ACHN (cell line): ENCODE results near the gene RIC8A.
"Not testable (repeated sequence)": the region's sequence is repeated elsewhere in the genome, so short reads cannot be mapped to it uniquely, and the experiment has no call there.

Experiments used
- DNase-seq: peaks from one replicate; pipeline ENCODE4 v3.0.0-alpha.2; 2015
- in situ Hi-C: cut with HindIII; loops from 2 replicates; pipeline ENCODE4 v1.10.0; 2017; ENCODE audit warnings: low sequenced_read_pairs, low pct_ligation_motif_present, low pct_unique_long_range_greater_than_20kb

Gene RIC8A

DNA sequence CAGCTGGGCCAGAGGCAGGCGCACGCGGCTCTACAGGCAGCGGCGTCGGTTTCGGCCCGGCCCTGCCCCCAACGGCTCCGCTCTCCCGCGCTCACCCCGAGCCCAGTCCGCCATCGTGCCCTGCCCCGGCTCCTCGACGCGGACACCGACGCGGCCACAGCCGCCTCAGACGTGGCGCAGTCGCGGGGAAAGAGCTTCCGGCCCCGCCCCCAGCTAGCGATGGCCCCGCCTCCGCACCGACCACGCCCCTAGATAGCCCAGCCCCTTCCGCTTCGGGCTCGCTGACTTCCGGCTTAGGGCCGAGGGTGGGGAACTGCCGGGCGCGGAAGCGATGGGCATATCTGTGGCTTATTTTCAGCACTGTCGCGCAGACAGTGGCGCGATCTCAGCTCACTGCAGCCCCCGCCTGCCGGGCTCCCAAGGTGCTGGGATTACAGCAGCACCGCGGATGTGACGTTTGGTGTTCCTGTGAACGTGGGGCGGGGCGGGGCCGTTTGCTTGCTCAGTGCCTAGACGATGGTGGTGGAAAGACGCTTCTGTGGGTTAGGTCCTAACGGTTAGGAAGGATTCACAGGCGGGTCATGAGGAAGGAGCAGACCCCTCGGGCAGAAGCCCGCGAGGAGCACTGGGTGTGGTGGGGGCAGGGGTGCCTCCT lies at the start of gene RIC8A, which contains the start of gene BET1L:
TSS of gene RIC8A (plus strand) at position 501 of the 655 bp plus-strand sequence. CDS start 1,147 bp downstream, outside the sequence.
TSS of gene BET1L (minus strand) at position 192 of the 655 bp plus-strand sequence. CDS start at position 114, 78 bp downstream.
- in situ Hi-C loops: no loop called here

DNA sequence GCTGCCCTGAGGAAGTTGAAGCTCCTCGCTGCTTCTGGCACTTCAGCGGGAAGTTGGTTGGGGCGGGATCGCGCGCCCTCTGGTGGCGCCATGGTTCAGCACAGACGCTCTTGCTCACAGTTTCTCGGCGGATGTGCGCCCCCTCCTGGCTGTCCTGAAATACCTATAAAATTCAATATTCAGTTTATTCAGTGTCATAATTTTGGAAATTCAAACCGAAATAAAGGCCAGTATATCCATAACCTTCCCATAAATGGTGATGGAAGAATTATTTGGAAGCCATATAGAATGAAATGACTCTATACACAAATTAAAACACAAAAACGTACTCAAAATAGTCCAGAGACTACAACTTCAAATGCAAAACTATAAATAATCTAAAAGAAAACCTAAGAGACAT lies 27.3 kb upstream of the RIC8A start:
- in situ Hi-C loops: not testable (repeated sequence)

More for the DNA sequence above, at the start of gene RIC8A, which contains the start of gene BET1L:
- DNase-seq: peak; percentile 95

DNA sequence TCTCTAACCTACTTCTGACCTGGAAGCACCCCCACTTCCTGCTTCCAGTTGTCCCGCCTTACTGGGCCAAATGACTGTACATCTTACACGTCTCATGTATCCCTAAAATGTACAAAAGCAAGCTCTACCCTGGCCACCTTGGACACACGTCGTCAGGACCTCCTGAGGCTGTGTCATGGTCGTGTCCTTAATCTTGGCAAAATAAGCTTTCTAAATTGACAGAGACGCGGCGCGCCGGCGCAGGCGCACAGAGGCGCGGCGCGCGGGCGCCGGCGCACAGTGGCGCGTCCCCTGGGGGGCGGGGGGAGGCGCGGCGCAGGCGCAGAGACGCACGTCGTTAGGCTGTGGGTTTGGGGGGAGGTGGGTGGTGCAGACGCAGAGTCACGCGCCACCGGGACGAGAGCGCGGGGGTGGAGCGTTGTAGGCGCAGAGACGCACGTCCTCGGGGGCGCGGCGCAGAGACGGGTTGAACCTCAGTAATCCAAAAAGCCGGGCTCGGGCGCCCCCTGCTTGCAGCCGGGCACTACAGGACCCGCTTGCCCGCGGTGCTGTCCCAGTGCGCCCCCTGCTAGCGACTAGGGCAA lies 18.2 kb upstream of the RIC8A start:
- not testable (repeated sequence) for DNase-seq

More for the DNA sequence above, 27.3 kb upstream of the RIC8A start:
- DNase-seq: not testable (repeated sequence)

DNA sequence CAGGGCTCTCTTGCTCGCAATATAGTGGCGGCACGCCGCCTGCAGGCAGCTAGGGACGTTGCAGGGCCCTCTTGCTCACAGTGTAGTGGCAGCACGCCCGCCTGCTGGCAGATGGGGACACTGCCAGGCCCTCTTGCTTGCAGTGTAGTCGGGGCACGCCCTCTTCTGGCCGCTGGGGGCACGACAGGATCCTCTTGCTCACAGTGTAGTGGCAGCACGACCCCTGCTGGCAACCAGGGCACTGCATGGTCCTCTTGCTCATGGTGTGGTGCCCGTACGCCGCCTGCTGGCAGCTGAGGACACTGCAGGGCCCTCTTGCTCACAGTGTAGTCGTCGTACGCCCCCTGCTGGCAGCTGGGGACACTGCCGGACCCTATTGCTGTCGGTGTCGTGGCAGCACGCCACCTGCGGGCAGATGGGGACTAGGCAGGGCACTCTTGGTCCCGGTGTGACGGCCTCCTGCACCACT lies 17.6 kb upstream of the RIC8A start:
- DNase-seq, in situ Hi-C loops: not testable (repeated sequence)

More for the DNA sequence above, 18.2 kb upstream of the RIC8A start:
- in situ Hi-C loops: not testable (repeated sequence)

DNA sequence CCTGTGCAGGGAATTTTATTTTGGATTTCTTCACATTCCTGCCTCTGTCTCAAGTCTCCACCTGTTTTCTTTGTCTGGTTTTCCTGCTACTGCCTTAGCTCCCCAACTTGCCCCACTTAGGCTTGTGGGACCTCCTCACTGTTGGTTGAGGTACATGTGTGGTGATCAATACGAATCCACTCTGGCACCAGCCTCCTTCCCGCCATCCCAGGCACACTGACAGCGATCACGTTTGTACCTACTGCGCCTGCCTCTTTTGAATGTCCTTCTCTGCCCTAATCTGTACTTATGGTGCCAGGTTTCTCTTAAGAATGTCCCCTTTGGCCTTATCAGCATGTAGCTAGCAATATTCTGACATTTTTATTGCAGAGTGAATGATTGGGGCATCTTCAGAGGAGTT lies 17.0 kb upstream of the RIC8A start:
- in situ Hi-C loops, DNase-seq: not testable (repeated sequence)

DNA sequence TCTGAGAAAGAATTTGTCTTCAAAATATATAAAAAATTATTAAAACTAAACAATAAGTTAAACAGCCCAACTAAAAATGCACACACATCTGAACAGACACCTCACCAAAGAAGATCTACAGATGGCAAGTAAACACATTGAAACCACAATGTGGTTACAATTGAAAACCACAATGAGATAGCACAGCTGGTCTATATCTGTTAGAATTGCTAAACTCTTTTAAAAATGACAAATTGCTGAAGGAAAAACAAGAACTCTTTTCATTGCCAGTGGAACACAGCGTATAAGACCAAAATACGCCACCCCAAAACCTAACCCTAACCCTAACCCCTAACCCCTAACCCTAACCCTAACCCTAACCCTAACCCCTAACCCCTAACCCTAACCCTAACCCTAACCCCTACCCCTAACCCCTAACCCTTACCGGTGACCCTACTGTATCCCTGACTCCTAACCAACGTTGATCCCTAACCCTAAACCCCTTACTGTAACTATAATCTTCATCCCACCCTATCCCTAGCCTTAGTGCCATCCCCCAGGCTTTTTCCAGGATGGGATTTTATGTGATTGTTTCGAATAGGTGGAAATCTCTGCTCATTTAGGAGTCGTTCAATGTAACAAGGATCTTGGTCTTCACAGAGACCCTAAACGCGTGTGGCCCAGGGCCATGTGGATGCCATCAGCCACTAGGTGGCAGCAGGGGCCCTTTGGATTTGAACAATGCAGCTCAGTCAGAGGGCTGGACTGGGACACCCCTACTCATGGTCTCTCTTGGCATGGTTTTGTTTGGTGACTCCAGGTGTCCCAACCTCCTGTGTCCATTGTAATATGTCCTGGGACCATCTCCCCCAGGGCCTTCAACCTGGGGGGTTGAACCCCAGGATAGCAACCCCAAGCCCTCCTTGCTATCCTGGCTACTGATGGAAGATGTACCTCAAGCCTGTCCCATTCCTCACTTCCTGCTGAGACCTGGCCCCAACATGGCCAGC lies 15.7 kb upstream of the RIC8A start:
- DNase-seq, in situ Hi-C loops: not testable (repeated sequence)

DNA sequence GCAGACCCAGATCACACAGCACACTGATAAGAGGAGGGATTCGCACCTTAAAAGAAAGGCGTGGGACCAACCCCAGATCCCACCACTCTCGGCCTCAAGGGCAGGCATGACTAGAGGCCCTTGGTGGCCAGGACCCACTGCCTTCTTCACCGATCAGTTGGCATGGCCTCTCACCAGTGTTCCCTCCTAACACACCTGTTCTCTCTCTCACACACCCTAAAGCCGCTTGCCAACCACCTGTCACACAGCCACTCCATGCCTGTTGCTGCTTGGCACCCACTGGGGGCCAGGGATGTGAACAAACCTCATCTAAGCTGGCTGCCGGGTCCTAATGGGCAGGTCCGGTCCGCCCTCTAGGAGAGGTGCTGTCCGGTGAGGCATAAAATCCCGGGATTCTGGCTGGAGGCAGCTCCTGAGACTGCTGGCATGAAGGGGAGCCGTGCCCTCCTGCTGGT lies 14.8 kb upstream of the RIC8A start, which contains the start of gene SCGB1C1:
TSS of gene SCGB1C1 (plus strand) at position 405 of the 455 bp plus-strand sequence. CDS start at position 427, 22 bp downstream.
- in situ Hi-C loops, DNase-seq: not testable (repeated sequence)

DNA sequence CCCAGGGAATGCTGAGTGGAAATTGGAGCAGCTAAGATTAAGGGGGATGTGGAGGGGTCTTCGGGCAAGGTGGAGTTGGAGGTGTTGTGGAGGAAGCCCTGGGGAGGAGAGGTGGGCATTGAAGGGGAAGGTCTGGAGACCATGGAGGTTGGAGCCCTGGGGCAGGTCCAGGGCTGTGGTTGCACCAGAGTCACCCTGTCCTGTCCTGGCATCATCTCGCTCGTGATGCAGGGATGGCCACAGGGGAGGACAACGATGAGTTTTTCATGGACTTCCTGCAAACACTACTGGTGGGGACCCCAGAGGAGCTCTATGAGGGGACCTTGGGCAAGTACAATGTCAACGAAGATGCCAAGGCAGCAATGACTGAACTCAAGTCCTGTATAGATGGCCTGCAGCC lies 14.0 kb upstream of the RIC8A start:
- in situ Hi-C loops, DNase-seq: not testable (repeated sequence)

DNA sequence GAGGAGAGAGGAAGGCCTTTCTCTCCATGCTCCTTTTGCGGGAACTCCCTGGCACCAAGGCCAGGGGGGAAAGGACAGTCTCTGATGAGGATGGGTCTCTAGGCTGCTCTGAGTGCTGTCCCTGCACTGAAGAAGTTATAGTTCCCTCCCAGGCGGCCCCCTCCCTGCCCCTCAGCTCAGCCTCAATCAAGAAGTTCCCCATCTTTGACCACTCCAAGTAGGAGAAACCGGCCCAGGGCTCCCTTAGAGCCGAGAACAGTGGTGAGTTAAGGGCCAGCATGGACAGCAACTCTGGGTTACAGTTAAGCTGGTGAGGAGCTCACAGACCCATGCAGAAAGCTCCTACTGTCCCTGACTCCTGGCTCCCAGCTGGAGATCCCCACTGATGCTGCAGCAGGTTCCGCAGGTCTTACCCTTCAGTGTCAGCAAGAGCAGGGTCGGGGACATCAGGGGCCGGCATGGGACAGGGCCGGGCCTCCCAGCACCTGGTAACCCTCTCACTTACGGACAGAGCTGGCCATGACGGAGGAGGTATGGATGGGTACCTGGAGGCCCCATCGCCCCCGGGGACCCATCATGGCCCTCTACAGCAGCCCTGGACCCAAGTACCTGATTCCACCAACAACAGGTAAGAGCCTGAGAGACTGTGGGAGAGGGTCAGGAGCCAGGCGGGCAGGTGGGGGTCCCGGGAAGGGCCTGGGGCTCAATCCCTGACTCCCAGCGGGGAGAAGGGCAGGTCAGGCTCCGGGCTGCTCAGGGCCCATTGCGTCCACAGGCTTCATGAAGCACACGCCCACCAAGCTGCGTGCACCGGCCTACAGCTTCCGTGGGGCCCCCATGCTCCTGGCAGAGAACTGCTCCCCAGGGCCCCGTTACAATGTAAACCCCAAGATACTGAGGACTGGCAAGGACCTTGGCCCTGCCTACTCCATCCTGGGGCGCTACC lies 10.4 kb upstream of the RIC8A start:
- no peak for DNase-seq
- in situ Hi-C loops: no loop called here

DNA sequence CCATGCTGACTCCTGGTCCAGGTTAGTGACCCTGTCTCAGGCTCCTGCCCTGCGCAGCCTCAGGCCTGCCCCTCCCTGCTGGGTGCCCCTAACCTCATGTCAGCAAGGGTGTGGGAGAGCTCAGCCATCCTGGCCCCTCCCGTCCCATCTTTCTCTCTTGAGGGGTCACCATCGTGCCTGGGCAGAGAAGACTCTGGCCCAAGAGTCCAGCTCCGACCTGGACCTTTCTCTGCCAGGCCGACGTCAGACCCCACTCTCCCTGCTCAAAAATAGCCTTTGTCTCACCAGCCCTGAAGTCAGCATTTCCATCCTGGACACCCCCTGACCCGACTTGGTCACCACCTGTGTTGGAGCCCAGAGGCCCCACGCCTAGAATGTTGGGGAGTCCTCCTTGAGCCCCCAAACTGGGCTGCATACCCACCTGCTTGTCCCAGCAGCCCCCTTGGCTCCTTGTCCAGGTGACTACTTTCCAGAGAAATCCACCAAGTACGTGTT lies 9.7 kb upstream of the RIC8A start:
- no peak for DNase-seq
- in situ Hi-C loops: no loop called here

DNA sequence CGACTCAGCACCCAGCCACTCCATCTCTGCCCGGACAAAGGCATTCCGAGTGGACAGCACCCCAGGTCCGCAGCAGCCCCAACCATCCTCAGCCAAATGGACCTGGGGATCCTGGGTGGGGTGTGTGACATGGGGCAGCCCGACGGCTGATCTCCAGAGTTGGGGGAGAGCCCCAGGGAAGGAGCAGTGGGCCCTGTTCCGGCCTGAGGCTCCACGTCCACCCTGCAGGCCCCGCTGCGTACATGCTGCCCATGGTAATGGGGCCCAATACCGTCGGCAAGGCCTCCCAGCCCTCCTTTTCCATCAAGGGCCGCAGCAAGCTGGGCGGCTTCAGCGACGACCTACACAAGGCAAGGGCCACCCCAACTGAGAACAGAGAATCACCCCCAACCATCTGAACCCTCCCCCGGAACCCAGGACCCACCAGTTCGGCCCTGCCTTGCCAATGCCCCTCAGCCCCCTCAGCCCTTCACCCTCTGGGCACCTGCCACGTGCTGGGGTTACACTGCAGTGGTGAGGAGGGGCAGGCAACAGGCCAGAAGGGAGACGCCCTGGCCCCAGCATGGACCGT lies 9.2 kb upstream of the RIC8A start:
- in situ Hi-C loops: no loop called here
- DNase-seq: no peak

DNA sequence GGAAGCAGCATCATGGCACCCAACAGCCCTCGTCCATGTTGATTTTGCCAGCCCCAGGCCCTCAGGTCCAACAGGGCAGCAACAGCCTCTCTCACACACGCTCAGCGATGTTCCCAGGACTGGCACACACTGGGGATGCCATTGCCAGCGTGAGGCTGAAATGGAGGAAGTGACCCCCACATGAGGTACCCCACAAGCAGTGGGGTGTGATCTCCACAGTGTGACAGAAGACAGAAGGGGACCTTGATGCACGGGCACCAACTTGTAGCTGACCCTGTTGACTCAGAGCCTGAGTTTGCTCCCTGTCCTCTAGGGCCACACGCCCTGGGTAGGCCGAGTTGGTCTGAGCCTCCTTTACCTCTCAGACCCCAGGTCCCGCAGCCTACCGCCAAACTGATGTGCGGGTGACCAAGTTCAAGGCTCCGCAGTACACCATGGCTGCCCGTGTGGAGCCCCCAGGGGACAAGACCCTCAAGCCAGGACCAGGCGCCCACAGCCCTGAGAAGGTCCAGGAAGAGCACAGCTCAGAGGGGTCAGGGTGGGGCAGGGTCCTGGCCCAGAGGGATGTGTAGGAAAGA lies 8.4 kb upstream of the RIC8A start:
- in situ Hi-C loops: no loop called here
- no peak for DNase-seq

DNA sequence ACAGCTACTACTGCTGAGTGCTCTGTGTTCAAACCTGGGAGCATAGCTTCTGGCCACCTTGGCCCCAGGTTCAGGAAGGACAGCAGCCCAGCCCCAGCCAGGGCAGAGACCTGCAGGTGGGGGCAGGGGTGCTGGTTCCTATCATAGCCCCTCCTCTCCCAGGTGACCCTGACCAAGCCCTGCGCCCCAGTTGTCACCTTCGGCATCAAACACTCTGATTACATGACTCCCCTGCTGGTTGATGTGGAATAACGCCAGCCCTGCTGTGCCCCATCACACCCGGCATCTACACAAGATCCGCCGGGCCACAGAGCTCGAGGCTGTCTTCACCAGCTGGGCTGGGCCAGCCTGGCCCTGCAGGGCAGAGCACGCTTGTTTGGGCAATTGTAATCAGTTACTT lies 7.7 kb upstream of the RIC8A start:
- in situ Hi-C loops: no loop called here
- no peak for DNase-seq

DNA sequence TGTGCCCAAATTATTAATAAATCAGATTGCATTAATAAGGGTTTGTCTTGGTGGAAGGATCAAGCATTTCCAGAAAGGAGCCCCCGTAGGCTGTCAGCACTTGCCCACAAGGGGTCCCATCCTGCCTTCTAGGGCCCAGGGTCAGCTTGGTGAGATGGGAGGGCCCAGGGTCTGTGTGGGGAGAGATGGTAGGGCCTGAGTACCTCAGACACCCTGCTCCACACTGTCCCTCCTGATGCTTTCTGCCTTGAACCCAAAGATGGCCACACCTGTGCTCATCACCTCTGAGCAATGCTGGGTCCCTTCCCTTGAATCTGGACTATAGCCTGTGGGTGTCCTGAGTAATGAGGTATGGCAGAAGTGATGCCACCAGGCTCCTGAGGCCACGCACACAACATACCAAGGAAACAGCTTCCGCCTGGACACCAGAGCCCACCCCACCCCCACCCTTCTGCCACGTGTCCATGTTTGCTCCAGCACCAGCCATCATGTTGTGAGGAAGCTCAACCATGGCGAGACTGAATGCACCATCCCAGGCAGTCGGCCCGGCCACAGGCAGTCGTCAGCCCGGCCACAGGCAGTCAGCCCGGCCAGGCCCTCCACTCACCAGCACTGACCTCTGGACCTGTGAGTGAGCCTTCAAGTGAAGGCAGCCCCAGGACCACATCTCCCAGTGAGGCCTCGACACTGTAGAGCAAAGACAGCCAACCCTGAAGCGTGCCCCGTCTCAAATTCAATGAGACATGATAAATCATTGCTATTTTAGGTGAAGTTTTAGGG lies 7.1 kb upstream of the RIC8A start:
- no peak for DNase-seq
- in situ Hi-C loops: no loop called here

DNA sequence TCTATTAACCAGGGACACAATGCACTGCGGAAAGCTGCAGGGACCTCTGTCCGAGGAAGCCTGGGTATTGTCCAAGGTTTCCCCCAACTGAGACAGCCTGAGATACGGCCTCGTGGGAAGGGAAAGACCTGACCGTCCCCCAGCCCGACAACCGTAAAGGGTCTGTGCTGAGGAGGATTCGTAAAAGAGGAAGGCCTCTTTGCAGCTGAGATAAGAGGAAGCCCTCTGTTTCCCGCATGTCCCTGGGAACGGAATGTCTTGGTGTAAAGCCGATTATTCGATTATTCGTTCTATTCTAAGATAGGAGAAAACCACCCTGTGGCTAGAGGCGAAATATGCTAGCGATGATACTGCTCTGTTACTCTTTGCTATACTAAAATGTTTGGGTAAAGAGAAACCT lies 5.5 kb upstream of the RIC8A start:
- no peak for DNase-seq
- in situ Hi-C loops: no loop called here

DNA sequence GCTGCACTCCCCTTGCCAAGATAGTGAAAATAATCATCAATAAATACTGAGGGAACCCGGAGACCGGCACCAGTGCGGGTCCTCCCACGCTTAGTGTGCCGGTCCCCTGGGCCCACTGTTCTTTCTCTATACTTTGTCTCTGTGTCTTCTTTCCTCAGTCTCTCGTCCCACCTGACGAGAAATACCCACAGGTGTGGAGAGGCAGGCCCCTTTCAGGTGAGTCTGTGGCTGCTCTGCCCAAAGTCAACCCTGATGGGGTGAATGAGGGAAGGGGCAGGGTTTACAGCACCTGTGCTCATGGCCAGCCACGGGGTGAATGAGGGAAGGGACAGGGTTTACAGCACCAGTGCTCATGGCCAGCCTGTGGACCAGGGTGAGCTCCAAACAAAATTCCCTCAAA lies 5.0 kb upstream of the RIC8A start:
- DNase-seq: no peak
- in situ Hi-C loops: no loop called here
